ENCODE results near the gene FLOT1.
"Not testable (repeated sequence)": the region's sequence is repeated elsewhere in the genome, so short reads cannot be mapped to it uniquely, and the experiment has no call there.

Gene FLOT1

GRCh38 chr6:30760549-30760948 lies 18.1 kb upstream of the FLOT1 start:
- no peaks in the 10 kb centered on the region for H3K9me2 ChIP-seq (replicated peaks; ENCODE audit: insufficient read depth, low read length)
- no peak overlapping the region for H3K27ac ChIP-seq (ENCODE audit: low read depth, low read length)
- H2AFZ ChIP-seq (ENCODE audit: low read depth, low read length, severe bottlenecking): no peak overlapping the region
- no peak for TF ChIP-seq EZH2phosphoT487 (conservative IDR thresholded peaks at IDR 0.05; ENCODE audit: low read length)
- TF ChIP-seq CTCF (IDR thresholded peaks at IDR 0.05; ENCODE audit: insufficient read depth, low read length, poor library complexity, severe bottlenecking): no peak
- H3K9ac ChIP-seq (ENCODE audit: low read length): no peak overlapping the region
- no peaks in the 10 kb centered on the region for H4K20me1 ChIP-seq (ENCODE audit: low read depth, low read length)
- no peaks in the 10 kb centered on the region for H3K79me2 ChIP-seq (ENCODE audit: insufficient read depth, low read length)
- H3K4me3 ChIP-seq (ENCODE audit: insufficient read depth, low read length, poor library complexity, severe bottlenecking): no peak overlapping the region
- H3K27me3 ChIP-seq (ENCODE audit: low read length): no peaks in the 10 kb centered on the region
- no peaks in the 10 kb centered on the region for H3K9me3 ChIP-seq (ENCODE audit: insufficient read depth, low read length)
- H3K36me3 ChIP-seq (ENCODE audit: low read length): no peaks in the 10 kb centered on the region
- H3F3A ChIP-seq (ENCODE audit: insufficient read depth): no peaks in the 10 kb centered on the region
- H3K4me2 ChIP-seq (ENCODE audit: low read depth, low read length, poor library complexity, severe bottlenecking): no peak overlapping the region

- Histone ChIP-seq H3F3A (ENCODE audit: insufficient read depth) (no peaks in the 10 kb centered on the region), H3K9me2 (replicated peaks; ENCODE audit: insufficient read depth, low read length) (no peaks in the 10 kb centered on the region), H3K79me2 (ENCODE audit: insufficient read depth, low read length) (no peaks in the 10 kb centered on the region), H2AFZ (ENCODE audit: low read depth, low read length, severe bottlenecking) (no peak overlapping the region), H3K9ac (ENCODE audit: low read length) (no peak overlapping the region), H3K9me3 (ENCODE audit: insufficient read depth, low read length) (no peaks in the 10 kb centered on the region), H4K20me1 (ENCODE audit: low read depth, low read length) (no peaks in the 10 kb centered on the region), H3K27me3 (ENCODE audit: low read length) (no peaks in the 10 kb centered on the region), H3K4me3 (ENCODE audit: insufficient read depth, low read length, poor library complexity, severe bottlenecking) (no peak overlapping the region), H3K4me2 (ENCODE audit: low read depth, low read length, poor library complexity, severe bottlenecking) (no peak overlapping the region), H3K27ac (ENCODE audit: low read depth, low read length) (no peak overlapping the region), H3K36me3 (ENCODE audit: low read length) (no peaks in the 10 kb centered on the region)
- no peak for TF ChIP-seq EZH2phosphoT487 (conservative IDR thresholded peaks at IDR 0.05; ENCODE audit: low read length)
- no peak for TF ChIP-seq CTCF (IDR thresholded peaks at IDR 0.05; ENCODE audit: insufficient read depth, low read length, poor library complexity, severe bottlenecking)
Observed at GRCh38 chr6:30759575-30760239, 17.2 kb upstream of the FLOT1 start.

- H4K20me1 ChIP-seq (ENCODE audit: low read depth, low read length): no peaks in the 10 kb centered on the region
- H2AFZ ChIP-seq (ENCODE audit: low read depth, low read length, severe bottlenecking): no peak overlapping the region
- no peak overlapping the region for H3K4me2 ChIP-seq (ENCODE audit: low read depth, low read length, poor library complexity, severe bottlenecking)
- no peaks in the 10 kb centered on the region for H3K9me2 ChIP-seq (replicated peaks; ENCODE audit: insufficient read depth, low read length)
- no peaks in the 10 kb centered on the region for H3K9me3 ChIP-seq (ENCODE audit: insufficient read depth, low read length)
- no peak for TF ChIP-seq CTCF (IDR thresholded peaks at IDR 0.05; ENCODE audit: insufficient read depth, low read length, poor library complexity, severe bottlenecking)
- TF ChIP-seq EZH2phosphoT487 (conservative IDR thresholded peaks at IDR 0.05; ENCODE audit: low read length): no peak
- no peaks in the 10 kb centered on the region for H3K36me3 ChIP-seq (ENCODE audit: low read length)
- H3K4me3 ChIP-seq (ENCODE audit: insufficient read depth, low read length, poor library complexity, severe bottlenecking): no peak overlapping the region
- no peaks in the 10 kb centered on the region for H3K79me2 ChIP-seq (ENCODE audit: insufficient read depth, low read length)
- no peak overlapping the region for H3K9ac ChIP-seq (ENCODE audit: low read length)
- no peaks in the 10 kb centered on the region for H3K27me3 ChIP-seq (ENCODE audit: low read length)
- H3F3A ChIP-seq (ENCODE audit: insufficient read depth): no peaks in the 10 kb centered on the region
- H3K27ac ChIP-seq (ENCODE audit: low read depth, low read length): no peak overlapping the region
Observed at GRCh38 chr6:30757261-30757904, 14.9 kb upstream of the FLOT1 start.

- H2AFZ ChIP-seq (ENCODE audit: low read depth, low read length, severe bottlenecking); H3F3A ChIP-seq (ENCODE audit: insufficient read depth); H3K27ac ChIP-seq (ENCODE audit: low read depth, low read length); H3K4me2 ChIP-seq (ENCODE audit: low read depth, low read length, poor library complexity, severe bottlenecking); H3K36me3 ChIP-seq (ENCODE audit: low read length); H3K27me3 ChIP-seq (ENCODE audit: low read length); H3K9me3 ChIP-seq (ENCODE audit: insufficient read depth, low read length); H3K4me3 ChIP-seq (ENCODE audit: insufficient read depth, low read length, poor library complexity, severe bottlenecking); H4K20me1 ChIP-seq (ENCODE audit: low read depth, low read length); H3K79me2 ChIP-seq (ENCODE audit: insufficient read depth, low read length); H3K9me2 ChIP-seq (replicated peaks; ENCODE audit: insufficient read depth, low read length); H3K9ac ChIP-seq (ENCODE audit: low read length): not testable (repeated sequence)
Observed at GRCh38 chr6:30756405-30757003, 14.0 kb upstream of the FLOT1 start.

All from SU-DHL-6 (cell line).